SW 1271 (cell line): ENCODE measurements around the gene NPAT.
"Not testable (repeated sequence)": the region's sequence is repeated elsewhere in the genome, so short reads cannot be mapped to it uniquely, and the experiment has no call there.

Source experiments
- DNase-seq, 2 experiments: peaks; one replicate each; lab custom pipeline; 2025; lab: John Stamatoyannopoulos, UW

The NPAT gene

DNA sequence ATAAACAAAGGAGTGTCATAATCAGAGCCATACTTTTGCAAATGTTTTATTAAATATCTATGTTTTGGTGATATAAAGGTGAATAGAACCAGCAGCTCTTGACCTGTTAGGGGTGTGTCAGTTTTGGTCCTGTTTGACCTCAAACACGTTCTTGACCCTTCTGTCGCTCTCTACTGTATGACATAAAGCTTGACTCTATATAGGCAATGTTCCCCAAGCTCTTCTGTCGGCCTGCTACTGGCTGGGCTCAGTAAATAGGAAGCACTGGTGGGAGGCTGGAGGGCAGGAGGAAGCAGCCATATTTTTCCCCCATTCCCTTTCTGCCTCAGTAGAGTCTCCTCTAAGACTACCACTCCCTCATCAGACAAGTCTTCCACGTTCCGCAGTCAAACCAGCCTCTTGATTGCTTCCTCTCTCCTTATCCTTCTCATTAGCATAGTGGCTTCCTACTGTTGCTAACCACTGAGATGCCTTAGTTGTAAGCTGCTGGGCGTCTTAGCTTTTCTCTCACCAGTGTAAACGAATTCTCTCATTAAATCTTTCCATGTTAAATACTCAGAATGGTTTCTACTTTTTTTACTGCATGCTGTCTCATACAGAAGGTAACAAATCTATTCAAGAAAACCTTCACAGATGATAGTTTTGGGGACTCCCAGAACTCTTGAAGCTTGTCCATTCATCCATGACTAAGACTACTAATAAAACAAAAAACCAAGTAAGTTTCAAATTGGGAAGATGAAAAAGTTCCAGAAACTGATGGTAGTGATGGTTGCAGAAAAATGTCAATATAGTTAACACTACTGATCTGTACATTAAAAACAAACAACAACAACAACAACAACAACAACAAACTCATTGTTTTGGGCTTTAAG, 3.3 kb downstream of the NPAT start:
- DNase-seq, result no peak

- no peak for DNase-seq
Measured at GRCh38 chr11:108218455-108218854, 4.0 kb downstream of the NPAT start.

DNA sequence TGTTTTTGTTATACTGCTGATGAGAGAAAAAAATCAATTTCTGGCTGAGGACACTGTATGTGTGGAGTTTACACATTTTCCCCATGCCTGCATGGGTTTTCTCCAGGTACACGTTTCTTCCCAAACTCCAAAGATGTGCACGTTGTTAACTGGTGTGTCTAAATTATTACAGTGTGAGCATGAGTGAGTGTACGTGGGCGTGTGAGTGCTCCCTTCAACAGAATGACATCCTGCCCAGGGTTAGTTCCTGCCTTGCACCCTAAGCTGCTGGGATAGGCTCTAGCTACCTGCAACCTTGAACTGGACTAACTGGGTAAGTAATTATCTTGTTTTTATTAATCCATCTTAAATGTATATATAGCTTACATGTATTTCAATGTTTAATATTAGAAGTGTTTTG, 5.5 kb downstream of the NPAT start:
- no peak for DNase-seq

GRCh38 chr11:108213784-108214183, 8.7 kb downstream of the NPAT start:
- no peak for DNase-seq

- no peak for DNase-seq
Measured at GRCh38 chr11:108210441-108210840, 12.0 kb downstream of the NPAT start.

- no peak for DNase-seq
Measured at GRCh38 chr11:108207683-108208060, 14.8 kb downstream of the NPAT start.

- no peak for DNase-seq
Measured at GRCh38 chr11:108206969-108207682, 15.3 kb downstream of the NPAT start.

DNA sequence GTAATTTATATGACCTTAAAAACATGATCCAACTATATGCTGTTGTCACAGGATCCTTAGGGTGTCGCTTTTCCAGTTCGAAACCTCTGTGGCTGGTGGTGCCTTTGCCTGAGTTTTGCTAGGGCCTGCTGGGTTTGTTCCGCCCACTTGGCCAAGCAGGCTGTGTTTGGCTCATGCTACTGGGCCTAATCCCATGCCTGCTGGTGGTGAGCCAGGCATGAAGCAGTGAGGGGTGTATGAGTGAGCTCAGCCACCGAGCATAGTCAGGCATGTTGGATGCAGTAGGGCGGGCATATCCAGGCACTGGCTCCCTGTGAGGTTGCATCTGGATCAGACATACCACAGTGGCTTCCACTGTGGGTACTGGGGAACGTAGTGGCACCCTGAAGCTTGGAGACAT, 16.3 kb downstream of the NPAT start:
- DNase-seq, result no peak

DNA sequence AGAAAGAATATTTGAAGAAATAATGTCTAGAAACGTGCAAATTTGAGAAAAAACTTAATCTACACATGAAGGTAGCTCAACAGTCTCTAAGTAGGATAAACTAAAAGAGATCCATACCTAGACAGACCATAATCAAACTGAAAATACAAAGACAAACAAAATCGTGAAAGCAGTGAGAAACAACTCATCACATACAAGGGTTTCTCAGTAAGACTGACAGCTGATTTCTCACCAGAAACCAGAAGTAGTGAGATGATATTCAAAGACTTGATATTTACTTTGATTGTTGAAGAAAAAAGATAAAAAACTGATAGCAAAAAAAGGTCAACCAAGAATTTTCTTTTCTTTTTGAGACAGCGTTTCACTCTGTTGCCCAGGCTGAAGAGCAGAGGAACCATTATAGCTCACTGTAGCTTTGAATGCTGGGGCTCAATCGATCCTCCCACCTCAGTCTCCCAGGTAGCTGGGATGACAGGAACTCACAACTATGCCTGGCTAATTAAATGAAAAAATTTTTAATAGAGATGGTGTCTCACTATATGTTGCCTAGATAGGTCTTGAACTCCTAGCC, 17.4 kb downstream of the NPAT start:
- DNase-seq, result no peak

GRCh38 chr11:108204376-108204775, 18.1 kb downstream of the NPAT start:
- DNase-seq, result no peak

GRCh38 chr11:108203075-108203474, 19.4 kb downstream of the NPAT start:
- no peak for DNase-seq

DNA sequence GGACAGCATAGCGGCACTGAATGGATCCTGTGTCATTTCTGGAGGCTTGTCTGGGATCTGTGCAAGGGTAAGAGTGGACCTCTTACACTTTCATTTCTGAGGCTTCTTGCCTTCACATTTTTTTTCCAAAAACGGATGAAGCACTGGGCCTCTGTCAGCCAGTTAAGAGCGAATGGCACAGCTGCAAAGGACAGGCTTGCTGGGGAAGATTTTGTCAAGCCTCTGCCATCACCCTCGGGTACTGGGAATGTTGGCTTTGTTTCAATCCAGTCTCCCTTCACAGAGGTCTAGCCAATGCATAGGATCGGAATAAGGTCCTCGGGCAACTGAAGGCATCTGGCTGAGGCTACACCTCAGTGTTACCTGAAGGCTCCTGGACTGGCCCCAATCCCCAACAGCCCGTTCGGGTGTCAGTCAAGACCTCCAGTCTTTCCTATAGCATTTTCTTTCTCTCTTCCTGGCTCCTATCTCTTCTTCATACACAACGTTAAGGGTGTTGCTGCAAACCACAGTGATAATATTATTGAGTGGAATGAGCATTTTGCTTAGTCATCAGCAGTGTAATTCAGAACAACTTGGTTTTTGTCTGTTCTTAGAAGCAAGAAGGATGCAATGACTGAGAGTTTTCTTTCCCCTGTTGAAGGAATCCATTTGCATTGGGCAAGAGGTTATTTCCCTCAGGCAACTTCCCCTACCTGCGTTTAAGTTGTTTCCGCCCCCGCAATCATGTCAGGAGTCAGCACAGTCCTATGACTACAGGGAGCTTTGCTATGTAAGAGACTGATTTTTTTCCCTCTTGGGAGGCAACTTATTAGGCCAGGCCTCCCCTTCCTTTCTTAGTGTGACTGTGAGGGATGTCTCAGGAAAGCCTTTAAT, 22.8 kb downstream of the NPAT start:
- DNase-seq, result no peak

DNA sequence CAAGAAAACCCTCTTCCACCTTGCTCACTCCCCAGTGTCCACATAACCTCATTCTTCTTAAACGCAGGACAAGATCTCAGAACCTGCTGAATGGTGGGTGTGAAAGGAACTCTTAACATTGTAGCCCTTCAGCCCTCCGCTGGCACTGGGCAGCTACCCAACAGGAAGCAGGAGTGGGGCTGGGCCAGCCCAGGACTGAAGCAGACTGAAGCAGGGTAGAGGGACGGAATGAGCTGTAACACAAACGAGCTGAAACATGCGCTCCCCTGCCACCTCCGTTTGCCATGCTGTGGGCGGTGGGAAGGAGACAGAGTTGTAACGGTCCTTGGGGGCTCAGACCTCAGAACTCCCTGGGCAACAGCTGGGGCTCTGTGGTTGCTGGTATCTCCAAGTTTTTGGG, 23.6 kb downstream of the NPAT start:
- no peak for DNase-seq

GRCh38 chr11:108197351-108197750, 25.1 kb downstream of the NPAT start:
- no peak for DNase-seq

- no peak for DNase-seq
Measured at GRCh38 chr11:108196901-108197300, 25.5 kb downstream of the NPAT start.

DNA sequence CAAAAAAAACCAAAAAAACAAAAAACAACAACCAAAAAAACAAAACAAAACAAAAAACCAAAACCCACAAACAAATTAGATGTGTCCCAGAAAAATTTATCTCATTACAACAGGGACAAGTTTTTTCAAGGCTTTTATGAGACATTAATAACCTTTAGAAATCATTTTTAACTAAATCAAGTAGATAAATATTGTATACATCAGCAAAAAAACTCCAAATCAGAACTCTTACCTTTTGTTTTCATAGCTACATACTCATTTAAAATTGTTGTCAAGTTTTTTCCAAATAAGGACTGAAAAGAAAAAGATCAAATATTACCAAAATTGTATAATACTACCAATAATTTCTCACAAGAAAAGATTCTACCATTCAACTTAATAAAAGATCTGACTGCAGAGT, 28.7 kb downstream of the NPAT start:
- DNase-seq, result no peak

- no peak for DNase-seq
Measured at GRCh38 chr11:108177570-108177969, 44.9 kb downstream of the NPAT start.

DNA sequence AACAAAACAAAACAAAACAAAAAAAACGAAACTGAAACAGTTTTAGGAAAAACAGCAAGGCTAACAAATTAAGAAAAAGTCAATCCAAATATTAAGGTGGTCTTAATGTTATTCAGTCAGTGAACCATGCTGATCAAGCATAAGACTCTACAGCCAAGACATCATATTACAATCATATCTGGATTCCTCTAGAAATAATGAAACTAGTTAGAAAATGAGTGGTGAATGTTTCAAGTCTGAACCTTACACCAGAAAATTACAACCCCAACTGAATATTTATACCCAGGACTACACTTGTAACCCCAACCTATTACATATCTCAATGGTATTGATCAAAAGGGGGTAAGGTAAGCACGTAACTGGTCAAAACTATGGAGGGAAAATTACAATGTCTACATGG, 52.3 kb downstream of the NPAT start:
- no peak for DNase-seq

- DNase-seq, result no peak
Measured at GRCh38 chr11:108167624-108168023, 54.8 kb downstream of the NPAT start.

DNA sequence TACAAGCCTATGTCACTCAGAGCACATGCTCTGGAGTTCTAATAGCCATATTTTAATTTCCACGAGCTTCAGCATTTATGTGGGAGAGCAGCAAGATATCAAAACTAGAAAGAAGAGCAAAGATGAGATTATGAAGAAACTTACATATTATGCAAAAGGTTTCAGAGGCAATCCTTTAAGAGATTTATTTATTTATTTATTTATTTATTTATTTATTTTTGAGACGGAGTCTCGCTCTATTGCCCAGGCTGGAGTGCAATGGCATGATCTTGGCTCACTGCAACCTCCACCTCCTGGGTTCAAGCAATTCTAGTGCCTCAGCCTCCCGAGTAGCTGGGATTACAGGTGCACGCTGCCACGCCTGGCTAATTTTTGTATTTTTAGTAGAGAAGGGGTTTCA, 59.6 kb downstream of the NPAT start:
- not testable (repeated sequence) for DNase-seq

GRCh38 chr11:108160970-108161566, 61.4 kb downstream of the NPAT start:
- no peak for DNase-seq

DNA sequence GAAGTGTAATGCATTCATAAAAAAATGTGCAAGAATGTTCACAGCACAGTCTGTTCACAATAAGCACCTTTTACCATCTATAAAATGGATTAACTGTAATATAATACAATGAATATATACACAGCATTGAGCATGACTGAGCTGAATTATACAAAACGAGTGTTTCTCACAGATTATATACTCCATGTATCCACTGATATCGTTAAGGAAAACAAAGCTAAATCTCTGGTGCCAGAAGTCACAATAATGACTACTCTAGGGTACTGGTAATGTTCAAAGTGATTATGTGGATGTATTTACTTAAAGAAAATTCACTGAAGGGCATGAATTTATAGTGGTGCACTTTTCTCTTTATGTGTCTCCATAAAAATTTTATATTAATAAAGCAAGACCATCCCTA, 67.8 kb downstream of the NPAT start:
- DNase-seq, result no peak
